PFSK-1 (cell line): Measurements from ENCODE around the gene SEMA4B.

Experiments used
- POLR2AphosphoS5 ChIP-seq: IDR thresholded peaks from 2 replicates; pipeline ENCODE4 v1.6.1; 2012; ENCODE audit warnings: low read depth, mild to moderate bottlenecking, control low read depth, low read length, moderate library complexity
- SIN3A ChIP-seq: IDR thresholded peaks from 2 replicates; pipeline ENCODE4 v1.6.1; 2012; ENCODE audit warnings: mild to moderate bottlenecking, low read length, moderate library complexity, borderline replicate concordance; ENCODE audit not compliant: insufficient read depth
- TAF1 ChIP-seq: IDR thresholded peaks from 2 replicates; pipeline ENCODE4 v1.6.1; 2012; ENCODE audit warnings: low read length, control low read depth, borderline replicate concordance; ENCODE audit not compliant: insufficient read depth

DNA sequence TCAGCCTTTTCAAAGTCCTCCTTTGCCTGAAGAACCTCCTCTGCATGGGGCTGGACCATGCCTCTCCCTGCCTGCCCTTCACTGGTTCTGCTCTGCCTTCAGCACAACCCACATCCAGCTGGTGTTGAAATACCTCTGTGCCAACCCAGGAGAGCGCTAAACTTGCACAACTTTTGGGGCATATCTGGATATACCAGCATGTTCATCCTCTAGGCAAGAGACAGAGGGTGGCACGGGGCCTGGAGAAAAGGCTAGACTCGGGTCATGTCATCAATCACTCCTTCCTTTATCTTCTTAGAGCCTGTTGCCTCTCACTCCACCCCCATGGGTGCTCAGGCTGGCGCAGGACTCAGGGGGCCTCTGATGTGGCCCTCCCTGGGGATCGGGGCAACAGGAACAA, 4.8 kb downstream of the SEMA4B start:
- TF ChIP-seq POLR2AphosphoS5: no peak
- no peak for TF ChIP-seq TAF1
- TF ChIP-seq SIN3A: no peak
